Measurements from ENCODE around the gene CORO2B.

The CORO2B gene

GRCh38 chr15:68554721-68555678 is 23.8 kb upstream of the CORO2B start:
- DNase-seq: no peak

GRCh38 chr15:68555679-68556037 is 23.1 kb upstream of the CORO2B start:
- DNase-seq: no peak

DNA sequence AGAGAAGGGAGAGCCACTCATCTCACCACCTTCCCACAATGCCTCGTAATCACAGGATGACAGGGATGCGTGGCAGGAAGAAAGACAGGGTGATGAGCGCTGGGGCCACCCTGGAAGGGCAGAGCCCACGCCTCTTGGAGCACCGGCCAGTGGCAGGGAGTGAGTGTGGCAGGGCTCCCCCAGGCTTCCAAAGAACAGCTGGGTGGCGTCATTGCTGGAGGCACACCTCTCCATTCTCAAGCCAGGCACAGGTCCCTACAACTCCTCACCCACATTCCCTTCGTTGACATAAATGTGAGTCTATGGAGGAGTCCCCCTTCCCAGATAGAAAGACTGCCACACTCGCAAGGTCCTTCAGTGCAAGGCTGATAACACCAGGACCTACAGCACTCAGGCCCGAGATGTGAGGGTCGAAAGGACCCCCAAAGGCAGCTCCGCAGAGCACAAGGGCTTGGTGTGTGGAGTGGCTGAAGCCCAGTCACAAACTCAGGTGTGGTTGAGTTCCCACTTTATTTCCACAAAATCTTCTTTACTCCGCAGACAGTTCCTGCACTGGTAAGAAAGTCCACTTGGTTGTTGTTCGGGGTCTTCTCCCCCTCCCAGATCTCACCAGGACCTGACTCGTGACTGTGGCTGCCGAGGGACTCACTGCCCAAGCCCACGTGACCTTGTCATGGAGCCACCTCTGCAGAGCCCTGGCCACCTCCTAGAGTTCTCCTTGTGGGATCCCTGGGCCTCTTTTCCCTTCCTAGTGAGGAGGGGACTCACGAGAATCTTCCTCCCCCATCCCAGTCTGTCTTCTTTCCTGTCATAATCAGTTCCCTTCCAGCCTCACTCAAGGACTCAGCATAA is 22.4 kb upstream of the CORO2B start:
- DNase-seq: no peak

DNA sequence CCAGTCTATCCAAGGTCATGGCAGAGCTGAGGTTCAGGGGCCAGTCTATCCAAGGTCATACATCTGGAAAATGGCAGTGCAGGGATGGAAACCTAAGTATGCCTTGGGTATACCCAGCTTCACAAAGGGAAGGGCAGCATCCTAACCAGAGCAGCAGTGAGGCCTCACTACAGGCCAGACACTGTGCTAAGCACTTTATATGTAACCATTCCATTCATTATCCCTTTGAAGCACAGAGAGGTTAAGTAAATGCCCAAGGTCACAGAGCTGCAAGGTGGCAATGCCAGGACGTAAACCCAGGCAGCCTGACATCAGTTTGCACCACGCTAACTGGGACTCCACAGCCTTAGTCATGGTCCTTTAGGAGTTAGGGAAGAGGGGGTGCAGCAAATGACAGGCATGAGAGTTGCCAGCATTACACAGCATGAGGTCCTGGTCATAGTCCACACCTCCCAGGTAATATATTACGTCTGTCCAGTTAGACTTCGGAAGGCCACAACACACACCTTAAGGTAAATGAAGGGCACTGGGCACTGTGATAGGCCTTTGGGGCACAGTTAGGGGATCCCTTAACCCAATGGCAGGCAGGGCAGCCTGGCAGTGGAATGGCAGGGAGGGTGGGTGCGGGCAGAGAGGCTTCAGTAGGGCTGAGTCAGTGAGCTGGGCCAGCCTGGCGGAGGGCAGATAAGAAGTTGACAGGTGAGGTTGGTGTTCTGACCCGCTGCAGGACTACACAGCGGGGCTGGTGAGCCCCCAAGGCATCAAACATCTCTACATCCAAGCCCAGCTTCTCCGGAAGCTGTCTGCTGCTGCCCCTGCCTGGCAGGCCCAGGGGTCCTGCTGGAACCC is 21.1 kb upstream of the CORO2B start:
- DNase-seq: no peak

DNA sequence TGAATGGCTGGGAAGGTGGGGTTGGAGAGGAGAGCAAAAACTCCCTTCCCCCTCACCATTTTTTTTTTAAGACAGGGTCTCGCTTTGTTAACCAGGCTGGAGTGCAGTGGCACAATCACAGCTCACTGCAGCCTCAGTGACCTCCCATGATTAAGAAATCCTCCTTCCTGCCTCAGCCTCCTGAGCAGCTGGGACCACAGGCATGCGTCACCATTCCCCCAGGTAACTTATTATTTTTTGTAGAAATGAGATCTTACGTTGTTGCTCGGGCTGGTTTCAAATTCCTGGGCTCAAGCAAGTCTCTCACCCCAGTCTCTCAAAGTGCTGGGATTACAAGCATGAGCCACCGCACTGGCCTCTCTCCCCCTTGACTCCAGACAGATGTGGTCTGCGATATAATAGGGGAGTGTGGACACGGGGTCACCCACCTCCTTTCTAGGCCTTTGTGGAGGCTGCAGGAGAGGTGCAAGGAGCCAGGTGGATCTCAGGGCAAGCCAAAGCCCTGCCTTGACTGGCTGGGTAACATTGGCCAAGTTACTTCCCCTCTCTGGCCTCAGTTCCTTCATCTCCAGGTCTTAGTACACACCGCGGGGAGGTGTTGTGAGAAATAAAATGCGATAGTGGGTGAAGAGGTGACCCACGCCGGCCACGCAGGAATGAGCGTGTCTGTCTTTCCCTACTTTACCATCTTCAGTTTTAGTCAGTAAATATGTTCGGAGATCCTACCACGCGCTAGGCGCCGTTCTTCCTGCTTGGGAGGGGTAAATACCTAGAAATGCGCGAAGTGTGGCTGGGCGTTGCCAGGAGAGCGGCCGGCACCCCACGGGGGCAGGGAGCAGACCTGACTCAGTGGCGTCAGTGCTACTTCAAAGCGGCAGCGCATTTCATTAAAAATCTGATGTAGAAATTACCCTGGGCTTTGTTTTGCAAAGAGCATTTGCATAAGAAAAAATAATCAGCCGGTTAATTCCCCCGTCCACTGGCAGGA is 20.2 kb upstream of the CORO2B start:
- DNase-seq: no peak

DNA sequence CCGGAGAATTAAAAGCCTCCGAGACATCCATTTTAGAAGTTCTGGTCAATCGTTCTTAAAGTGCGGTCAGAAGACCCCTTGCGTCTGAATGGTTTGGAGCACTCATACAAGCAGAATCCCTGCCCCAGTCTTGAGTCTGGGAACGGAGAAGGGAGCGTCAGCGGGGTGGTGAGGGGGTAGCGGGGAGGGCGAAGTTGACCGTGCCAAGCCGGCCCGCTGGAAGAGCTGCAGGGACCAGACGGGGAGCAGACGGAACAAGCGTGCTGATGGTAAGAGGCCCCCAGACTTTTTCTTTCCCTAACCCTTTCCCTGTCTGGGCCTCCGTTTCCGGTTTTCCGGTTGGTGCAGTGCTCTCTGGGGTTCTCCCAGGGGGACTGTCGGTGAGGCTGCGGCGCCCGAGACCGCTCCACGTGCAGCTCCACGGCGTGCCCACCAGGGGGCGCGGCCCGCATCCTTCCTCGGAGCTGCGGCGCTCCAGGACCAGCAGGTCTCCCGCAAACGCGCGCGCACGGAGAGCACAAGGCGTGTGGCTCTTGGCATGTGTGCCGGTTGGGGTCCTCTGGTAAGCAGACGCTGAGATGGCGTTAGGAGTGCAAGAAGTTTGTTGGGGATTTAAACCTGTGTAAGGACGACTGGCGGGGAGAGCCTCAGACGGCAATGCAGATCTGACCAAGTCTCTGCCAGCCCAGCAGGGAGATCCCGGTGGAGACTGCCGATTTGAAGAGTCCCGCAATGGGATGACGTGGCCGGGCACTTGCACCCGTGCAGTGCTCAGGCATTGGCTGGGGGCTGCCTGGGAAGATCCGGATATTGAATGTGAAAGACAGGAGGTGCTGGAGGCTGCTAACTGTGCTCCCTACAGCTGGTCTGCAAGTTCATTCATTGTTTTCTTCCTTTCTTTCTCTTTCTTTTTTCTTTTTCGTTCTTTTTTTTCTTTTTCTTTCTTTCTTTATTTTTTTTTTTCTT is 19.2 kb upstream of the CORO2B start:
- DNase-seq: peak; percentile 57

DNA sequence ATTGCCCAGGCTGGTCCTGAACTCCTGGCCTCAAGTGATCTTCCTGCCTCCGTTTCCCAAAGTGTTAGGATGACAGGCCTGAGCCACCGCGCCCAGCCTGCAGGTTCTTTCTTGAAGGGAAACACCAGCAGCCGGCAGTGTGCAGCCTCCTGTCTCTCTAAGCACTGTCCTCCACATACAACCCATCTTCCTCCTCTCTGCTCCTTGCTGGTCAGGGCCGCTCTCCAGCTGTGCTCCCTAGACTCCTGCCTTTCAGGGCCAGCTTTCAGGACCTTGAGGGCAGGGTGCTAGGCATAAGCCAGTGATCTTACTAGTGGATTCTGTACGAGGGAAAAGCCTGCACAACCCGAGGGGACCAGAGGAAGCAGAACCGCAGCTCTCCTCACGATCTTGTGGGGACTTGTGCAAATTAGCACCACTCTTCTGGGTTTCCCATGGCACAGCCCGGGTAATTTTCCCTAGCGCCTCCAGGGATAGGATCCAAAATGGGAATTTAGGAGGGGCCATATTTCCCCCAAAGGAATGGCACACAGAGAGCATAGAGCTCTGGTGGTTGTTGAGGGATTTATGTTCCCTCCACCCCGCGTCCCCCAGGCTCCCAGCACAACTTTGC is 18.2 kb upstream of the CORO2B start:
- no peak for DNase-seq

- DNase-seq: no peak
These were observed 17.5 kb upstream of the CORO2B start for GRCh38 chr15:68561171-68561900.

DNA sequence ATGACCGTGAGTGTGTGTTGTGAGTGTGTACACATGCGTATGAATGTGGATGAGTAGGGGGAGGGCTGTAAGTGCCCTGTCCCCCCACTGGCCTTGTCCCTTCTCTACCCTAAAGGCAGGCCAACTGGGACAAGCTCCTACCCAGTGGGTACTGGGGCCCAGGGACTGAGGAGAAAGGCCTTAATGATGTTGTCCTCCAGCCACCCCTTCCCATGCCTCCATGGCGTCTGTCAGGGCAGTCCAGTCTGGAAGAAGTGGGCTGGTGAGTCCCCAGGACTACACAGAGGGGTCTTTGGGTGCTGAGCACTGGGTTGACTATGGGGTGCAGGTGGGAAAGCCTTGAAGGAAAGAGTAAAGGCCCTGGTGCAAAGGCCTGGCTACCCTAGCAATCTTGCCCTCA is 16.9 kb upstream of the CORO2B start:
- DNase-seq: no peak

GRCh38 chr15:68564173-68564572 is 14.6 kb upstream of the CORO2B start:
- DNase-seq: no peak

- no peak for DNase-seq
These were observed 13.6 kb upstream of the CORO2B start for GRCh38 chr15:68565234-68565633.

DNA sequence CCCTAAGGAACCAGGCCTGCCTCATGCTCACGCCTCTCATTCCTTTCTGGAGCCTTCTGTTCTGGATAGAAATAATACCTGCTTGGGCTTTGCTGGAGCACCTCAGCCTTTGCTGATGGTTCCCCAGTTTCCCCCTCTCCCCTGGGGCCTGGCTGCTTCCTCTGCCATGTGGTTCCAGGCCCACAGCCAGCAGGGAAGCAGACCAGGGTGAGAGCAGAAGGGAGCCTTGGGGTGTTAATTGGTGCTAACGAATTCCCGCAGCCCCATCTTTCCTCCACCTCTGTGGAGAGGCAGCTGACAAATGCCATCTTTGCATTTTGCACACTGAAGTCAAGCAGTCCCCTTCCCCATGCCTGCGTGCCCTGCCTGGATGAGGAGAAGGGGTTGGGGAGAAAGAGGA is 13.1 kb upstream of the CORO2B start:
- no peak for DNase-seq

- no peak for DNase-seq
These were observed 12.3 kb upstream of the CORO2B start for GRCh38 chr15:68566377-68566954.

- DNase-seq: no peak
These were observed 11.4 kb upstream of the CORO2B start for GRCh38 chr15:68567345-68567744.

GRCh38 chr15:68570974-68571373 is 7.8 kb upstream of the CORO2B start:
- no peak for DNase-seq

DNA sequence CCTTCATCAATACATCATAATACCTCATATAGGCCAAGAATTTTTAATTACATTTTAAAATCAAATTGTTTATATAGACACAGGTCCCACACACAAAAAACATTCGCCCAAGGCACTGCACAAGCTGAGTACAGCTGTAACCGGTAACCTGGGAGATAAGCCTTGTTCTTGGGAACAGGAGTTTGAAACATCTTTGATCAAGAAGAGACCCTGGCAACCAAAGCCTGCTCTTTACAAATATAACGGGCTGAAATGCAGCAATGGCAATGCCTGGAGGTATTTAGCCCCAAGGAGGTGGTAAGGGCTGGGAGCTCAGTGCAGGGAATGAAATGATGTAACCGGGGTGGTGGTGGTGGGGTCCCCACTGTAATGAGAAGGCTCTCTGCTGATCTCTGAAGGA is 7.2 kb upstream of the CORO2B start:
- DNase-seq: no peak

DNA sequence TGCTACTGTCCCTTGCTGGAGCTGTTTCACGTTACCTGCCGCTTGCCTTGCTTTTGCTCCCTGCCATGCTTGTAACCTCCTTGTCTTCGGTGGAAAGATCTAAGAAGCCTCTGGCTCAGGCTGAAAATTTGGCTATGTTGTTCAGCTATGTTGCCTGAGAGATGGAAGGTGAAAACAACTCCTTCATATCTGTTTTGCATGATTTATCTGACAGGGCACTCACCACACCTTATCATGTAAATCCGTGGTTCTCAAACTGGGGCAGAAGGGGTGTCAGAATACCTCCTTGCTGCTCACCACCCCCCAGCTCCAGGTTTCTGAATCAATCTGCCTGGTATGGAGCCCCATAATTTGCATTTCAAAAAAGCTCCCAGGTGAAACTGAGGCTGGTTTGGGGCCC is 6.5 kb upstream of the CORO2B start:
- no peak for DNase-seq

- no peak for DNase-seq
These were observed 5.9 kb upstream of the CORO2B start for GRCh38 chr15:68572921-68573320.

DNA sequence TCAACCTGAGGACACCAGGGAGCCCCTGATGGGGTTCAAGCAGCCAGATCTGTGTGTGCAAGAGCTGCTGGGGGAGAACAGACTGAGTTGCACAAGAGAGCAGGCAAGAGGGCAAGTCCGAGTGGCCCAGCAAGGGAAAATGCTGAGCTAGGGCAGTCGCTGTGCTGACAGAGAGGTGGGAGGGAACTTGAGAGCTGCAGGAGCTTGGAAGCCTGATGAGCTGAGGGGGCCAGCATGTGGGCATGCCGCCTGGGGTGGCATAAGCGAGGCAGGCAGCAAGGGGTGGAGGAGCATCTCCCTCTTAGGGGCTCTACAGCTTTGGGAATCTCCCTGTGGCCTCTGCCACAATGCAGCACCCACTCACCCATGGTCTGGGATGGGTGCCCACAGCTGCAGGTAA is 4.7 kb upstream of the CORO2B start:
- no peak for DNase-seq

Data from 8988T (cell line).